Activated CD8-positive, alpha-beta memory T cell treated with anti-CD3 and anti-CD28 coated beads, Interleukin-2, amount 50 U/mL, for 1 hour (primary cell): ENCODE data around the gene MAPKAPK2.
"Not testable (repeated sequence)": the region's sequence is repeated elsewhere in the genome, so short reads cannot be mapped to it uniquely, and the experiment has no call there.

ENCODE experiments used
- DNase-seq: peaks from one replicate; pipeline ENCODE4 v3.0.0-alpha.2; 2020; ENCODE audit errors: extremely low read depth

MAPKAPK2 gene

GRCh38 chr1:206742719-206743383 lies 58.1 kb downstream of the MAPKAPK2 start:
- DNase-seq, result no peak

GRCh38 chr1:206744683-206745082 lies 60.0 kb downstream of the MAPKAPK2 start:
- no peak for DNase-seq

GRCh38 chr1:206745301-206745700 lies 60.6 kb downstream of the MAPKAPK2 start:
- DNase-seq, result no peak

- no peak for DNase-seq
These were observed 63.8 kb downstream of the MAPKAPK2 start for GRCh38 chr1:206748348-206749030.

GRCh38 chr1:206751891-206752290 lies 67.2 kb downstream of the MAPKAPK2 start:
- no peak for DNase-seq

GRCh38 chr1:206752481-206752880 lies 67.8 kb downstream of the MAPKAPK2 start:
- no peak for DNase-seq

- DNase-seq, result no peak
These were observed 68.4 kb downstream of the MAPKAPK2 start for GRCh38 chr1:206753141-206753540.

- DNase-seq, result no peak
These were observed 69.3 kb downstream of the MAPKAPK2 start for GRCh38 chr1:206754011-206754410.

GRCh38 chr1:206757524-206758266 lies 73.0 kb downstream of the MAPKAPK2 start:
- DNase-seq, result no peak

GRCh38 chr1:206760590-206760989 lies 75.9 kb downstream of the MAPKAPK2 start:
- no peak for DNase-seq

GRCh38 chr1:206761159-206761768 lies 76.6 kb downstream of the MAPKAPK2 start:
- no peak for DNase-seq

GRCh38 chr1:206762741-206763364 lies 78.1 kb downstream of the MAPKAPK2 start:
- not testable (repeated sequence) for DNase-seq

GRCh38 chr1:206765771-206766170 lies 81.1 kb downstream of the MAPKAPK2 start:
- not testable (repeated sequence) for DNase-seq

- DNase-seq, result peak; percentile 41
These were observed 81.6 kb downstream of the MAPKAPK2 start for GRCh38 chr1:206766251-206766856.

GRCh38 chr1:206768472-206769303 lies 84.0 kb downstream of the MAPKAPK2 start:
- no peak for DNase-seq

GRCh38 chr1:206769304-206769731 lies 84.6 kb downstream of the MAPKAPK2 start:
- DNase-seq, result no peak

- no peak for DNase-seq
These were observed 86.0 kb downstream of the MAPKAPK2 start, which contains the start of gene IL19 for GRCh38 chr1:206770531-206771337. IL19 (plus strand) TSS chr1:206770773; CDS start chr1:206836663, 65,890 bp downstream.

- DNase-seq, result no peak
These were observed 86.6 kb downstream of the MAPKAPK2 start for GRCh38 chr1:206771338-206771692.

GRCh38 chr1:206772243-206772937 lies 87.7 kb downstream of the MAPKAPK2 start, which contains the start of gene IL10:
IL10 (minus strand) TSS chr1:206772494; CDS start chr1:206772435, 59 bp downstream.
- no peak for DNase-seq
